Measurements from ENCODE around the gene SLAMF9. TPM values are rescaled to one million over a fixed set of nuclear protein-coding genes. Genes with fewer than 3 reads are reported as not detected.

The SLAMF9 gene
- total and polyA plus RNA-seq, 2 of the 8 experiments (the other 6 are each of a cell fraction or from before 2014, with no cell fraction given): not detected

- no peak for TF ChIP-seq TEAD4 (IDR thresholded peaks at IDR 0.05; ENCODE audit: low read depth, low read length)
- no peak for TF ChIP-seq CHD2 (IDR thresholded peaks at IDR 0.05; ENCODE audit: low read length)
- TF ChIP-seq SP4 (IDR thresholded peaks at IDR 0.05; ENCODE audit: low read length): no peak
- TF ChIP-seq TAF7 (optimal IDR thresholded peaks at IDR 0.05; ENCODE audit: borderline replicate concordance, low read depth, low read length): no peak
- TF ChIP-seq SUZ12 (IDR thresholded peaks at IDR 0.05; ENCODE audit: low read length): no peak
- TF ChIP-seq CTBP2 (IDR thresholded peaks at IDR 0.05; ENCODE audit: borderline replicate concordance, insufficient read depth, insufficient read length, low read length): no peak
- TF ChIP-seq RAD21 (IDR thresholded peaks at IDR 0.05 in 1 of 2, conservative IDR thresholded peaks at IDR 0.05 in 1 of 2; ENCODE audit: low read depth in 2 of 2, low read length in 2 of 2): no peak
Observed at GRCh38 chr1:159930634-159931033, 23.4 kb downstream of the SLAMF9 start (continued).

Data from H1 (cell line).